Measurements from ENCODE around the gene TIGAR.

DNA sequence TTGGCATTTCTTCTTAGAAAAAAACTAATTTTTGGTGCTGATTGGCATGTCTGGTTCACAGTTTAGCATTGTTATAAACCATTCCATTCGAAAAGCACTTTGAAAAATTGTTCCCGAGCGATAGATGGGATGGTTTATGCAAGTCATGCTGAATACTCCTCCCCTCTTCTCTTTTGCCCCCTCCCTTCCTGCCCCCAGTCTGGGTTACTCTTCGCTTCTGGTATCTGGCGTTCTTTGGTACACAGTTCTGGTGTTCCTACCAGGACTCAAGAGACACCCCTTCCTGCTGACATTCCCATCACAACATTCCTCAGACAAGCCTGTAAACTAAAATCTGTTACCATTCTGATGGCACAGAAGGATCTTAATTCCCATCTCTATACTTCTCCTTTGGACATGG, 20.1 kb upstream of the TIGAR start:
- TF ChIP-seq, protein P1, sequence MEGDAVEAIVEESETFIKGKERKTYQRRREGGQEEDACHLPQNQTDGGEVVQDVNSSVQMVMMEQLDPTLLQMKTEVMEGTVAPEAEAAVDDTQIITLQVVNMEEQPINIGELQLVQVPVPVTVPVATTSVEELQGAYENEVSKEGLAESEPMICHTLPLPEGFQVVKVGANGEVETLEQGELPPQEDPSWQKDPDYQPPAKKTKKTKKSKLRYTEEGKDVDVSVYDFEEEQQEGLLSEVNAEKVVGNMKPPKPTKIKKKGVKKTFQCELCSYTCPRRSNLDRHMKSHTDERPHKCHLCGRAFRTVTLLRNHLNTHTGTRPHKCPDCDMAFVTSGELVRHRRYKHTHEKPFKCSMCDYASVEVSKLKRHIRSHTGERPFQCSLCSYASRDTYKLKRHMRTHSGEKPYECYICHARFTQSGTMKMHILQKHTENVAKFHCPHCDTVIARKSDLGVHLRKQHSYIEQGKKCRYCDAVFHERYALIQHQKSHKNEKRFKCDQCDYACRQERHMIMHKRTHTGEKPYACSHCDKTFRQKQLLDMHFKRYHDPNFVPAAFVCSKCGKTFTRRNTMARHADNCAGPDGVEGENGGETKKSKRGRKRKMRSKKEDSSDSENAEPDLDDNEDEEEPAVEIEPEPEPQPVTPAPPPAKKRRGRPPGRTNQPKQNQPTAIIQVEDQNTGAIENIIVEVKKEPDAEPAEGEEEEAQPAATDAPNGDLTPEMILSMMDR (IDR thresholded peaks at IDR 0.05): no peak
- TF ChIP-seq EZH2 (IDR thresholded peaks at IDR 0.05; ENCODE audit: borderline replicate concordance, insufficient read depth, low read depth, low read length, poor library complexity, severe bottlenecking): no peak
